HG03442 (cell line): Measurements from ENCODE around the gene ALDH1L1.
"Not testable (repeated sequence)": the region's sequence is repeated elsewhere in the genome, so short reads cannot be mapped to it uniquely, and the experiment has no call there.

ENCODE experiments used
- ATAC-seq: cut with Tn5 transposase; IDR thresholded peaks from one replicate; pipeline ENCODE4 v1.9.1; 2021; ENCODE audit warnings: mild to moderate bottlenecking, moderate library complexity; ENCODE audit not compliant: unreplicated experiment

The ALDH1L1 gene

GRCh38 chr3:126108676-126109050, 71.7 kb downstream of the ALDH1L1 start:
- ATAC-seq = no peak

DNA sequence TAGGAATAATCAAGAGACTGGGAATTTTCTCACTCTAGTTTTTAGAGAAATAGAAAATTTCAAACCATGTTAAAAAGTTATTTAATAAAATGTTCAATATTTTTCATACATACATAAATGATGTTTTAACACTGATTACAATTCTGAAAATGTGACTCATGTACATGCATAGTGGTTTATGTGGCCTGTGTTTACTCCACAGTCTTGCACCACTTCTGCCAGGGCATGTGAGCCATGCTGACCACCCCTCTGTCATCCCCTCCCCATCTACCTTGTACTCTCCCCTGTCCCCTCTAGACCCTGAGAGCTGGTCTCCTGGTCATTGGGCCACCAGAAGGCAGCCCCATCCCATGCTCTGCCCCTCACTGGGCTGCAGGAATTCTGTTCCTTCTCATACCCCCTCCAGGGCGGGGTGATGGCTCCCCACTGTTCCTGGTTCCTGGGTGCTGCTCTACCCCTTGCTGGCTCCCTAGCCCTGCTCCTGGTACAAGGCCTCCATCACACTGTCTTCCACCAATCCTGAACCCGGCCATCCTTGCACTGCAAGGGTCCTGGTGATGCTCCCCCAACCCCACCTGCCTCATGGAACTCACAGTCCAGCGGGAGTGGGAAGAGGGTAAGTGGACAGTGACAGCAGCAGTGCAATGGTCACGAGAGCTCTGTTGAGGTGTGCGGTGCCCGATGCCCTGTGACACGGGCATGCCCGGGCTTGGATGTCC, 72.3 kb downstream of the ALDH1L1 start:
- ATAC-seq = no peak

GRCh38 chr3:126107203-126107939, 73.0 kb downstream of the ALDH1L1 start:
- no peak for ATAC-seq

- ATAC-seq = no peak
Observed at GRCh38 chr3:126106336-126107202, 73.8 kb downstream of the ALDH1L1 start.

DNA sequence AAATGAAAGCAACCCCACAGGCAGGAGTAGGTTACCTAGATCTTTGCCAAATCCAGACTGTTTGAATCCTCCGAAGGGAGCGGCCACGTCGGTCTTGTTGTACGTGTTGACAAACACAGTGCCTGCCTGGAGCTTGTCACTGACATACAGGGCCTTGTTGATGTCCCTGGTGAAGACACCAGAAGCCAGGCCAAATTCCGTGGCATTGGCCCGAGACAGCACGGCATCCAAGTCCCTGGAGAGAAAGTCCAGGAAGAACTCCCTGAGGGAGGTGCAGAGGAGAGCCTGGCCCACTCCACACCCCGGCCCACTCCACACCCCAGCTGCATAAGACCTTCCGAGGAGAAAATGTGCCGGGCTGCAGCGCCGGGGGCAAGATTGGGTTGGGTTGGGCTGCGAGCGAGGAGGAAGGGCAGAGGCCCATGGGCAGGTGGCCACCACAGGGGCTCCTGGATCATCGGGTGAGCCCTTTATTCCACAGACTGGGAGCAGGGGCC, 74.6 kb downstream of the ALDH1L1 start:
- ATAC-seq = no peak

DNA sequence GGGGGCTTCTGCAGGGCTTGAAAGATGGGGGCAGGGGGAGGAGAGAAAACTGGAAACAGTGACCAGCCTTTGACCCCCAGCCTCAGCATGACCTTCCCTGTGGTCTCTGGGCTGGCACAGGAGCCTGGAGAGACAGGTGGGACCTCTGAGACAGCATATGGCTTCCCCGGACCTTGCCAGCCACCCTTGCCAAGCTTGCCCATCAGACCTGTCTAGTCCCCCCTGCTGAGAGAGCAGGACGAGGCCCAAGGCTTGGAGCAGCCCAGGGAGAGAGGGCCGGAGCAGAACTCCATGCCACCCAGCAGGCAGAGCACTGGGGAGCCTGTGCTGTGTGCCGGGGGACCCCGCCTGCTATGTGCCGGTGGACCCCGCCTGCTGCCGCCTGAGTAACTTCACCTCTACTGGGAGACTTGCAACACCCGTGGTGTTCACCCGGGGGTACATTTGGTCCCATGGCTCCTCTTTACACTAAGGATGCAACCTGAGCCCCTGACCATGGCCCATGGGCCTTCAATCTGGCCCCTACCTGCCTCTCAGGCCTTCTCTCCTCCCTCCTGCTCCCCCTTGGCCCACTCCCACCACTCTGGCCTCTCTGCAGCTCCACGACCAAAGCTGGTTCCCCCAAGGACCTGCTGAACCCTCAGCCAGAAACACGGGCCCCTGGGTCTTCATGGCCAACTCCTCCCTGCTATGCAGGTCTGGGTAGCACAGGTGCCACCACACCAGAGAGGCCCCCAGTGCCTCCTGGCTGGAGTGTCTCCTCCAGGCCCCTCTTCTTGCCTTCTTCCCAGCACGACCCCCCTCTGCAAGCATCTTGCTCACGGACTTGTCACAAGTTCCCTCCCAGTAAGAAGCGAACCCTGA, 75.4 kb downstream of the ALDH1L1 start:
- no peak for ATAC-seq

DNA sequence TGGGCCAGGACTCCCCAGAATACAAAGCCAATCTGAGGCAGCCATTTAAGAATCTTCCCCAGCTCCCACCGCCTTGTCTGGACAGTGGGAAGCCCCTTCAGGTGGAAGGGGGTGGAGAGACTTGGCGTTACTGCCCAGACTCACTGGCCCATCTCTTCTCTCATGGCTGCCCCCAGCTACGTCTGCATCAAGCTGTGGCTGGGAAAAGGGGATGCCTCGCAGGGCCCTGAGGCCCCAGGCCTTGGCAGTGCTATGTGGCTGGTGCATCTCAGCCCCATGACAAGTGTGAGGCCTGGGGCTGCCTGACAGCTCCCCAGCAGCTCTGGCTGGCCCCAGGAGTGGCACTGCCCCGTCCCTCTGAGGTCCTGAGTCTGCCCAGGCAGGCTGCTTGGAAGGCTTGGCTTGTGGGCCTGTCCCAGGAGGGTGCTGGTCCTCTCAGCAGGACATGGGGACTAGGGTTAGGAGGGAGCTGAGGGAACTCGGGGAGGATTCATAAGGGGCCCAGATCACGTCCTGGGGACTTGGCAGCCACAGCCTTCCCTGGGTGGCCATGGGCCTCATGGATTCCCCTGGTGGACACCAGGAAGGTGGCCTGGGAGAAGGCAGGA, 76.3 kb downstream of the ALDH1L1 start:
- ATAC-seq = no peak

GRCh38 chr3:126103121-126104027, 77.0 kb downstream of the ALDH1L1 start:
- ATAC-seq = no peak

DNA sequence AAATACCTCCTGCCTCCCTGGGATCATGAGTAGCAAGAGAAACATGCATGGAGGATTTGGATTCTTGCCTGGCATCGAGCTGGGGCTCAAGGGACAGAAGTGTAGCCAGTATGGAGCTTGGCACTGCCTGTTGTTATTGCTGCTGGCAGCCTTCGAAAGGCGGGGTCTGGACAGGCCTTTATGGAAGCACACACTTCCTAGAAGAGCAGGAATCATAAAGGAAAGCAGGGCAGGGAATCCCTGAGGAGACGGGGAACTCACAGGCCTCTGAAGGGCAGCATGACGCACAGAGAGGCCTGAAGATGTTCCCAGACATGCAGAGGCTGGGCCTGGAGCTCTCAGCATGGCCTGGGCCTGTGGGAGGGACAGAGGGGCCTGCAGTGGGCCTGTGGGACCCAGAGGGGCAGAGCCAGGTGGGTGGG, 77.8 kb downstream of the ALDH1L1 start:
- ATAC-seq = no peak

DNA sequence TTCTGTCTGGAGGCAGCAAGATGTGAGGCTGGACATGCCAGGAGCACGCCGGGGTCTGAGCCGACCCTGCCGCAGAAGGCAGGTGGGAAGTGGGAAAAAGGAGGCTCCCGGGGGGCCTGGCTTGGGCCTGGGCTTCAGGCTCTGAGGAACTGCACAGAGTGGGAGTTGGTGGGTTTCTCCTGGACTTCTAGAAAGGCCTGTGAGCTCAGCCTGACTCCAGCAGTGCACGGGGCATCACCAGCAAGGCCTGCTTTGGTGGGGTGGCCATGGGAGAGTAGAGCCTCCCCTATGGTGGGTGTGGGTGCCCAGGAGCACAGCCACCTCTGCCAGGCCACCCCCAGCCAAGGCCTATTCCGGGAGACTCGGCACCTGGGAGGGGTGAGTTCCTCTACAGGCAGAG, 78.4 kb downstream of the ALDH1L1 start:
- ATAC-seq = no peak

- ATAC-seq = no peak
Observed at GRCh38 chr3:126101521-126101982, 78.8 kb downstream of the ALDH1L1 start.

GRCh38 chr3:126100634-126101301, 79.6 kb downstream of the ALDH1L1 start:
- peak; percentile 94 for ATAC-seq

DNA sequence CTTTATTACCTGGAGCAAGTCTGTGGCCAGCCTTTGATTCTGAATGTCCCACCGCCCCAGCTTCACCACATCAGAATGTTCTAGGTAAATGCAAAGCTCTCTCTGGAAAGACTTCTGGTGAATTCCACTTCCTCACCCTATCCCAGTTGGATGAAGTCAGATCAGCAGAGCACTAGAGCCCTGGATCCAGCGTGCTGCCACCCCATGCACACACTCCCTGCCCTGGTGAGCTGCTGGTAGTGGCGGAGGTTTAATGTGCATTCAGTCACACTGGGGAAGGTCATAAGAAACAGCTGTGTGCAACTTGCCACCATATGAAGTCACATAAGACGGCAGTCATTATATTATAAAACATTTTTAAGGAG, 80.1 kb downstream of the ALDH1L1 start:
- ATAC-seq = peak; percentile 13

DNA sequence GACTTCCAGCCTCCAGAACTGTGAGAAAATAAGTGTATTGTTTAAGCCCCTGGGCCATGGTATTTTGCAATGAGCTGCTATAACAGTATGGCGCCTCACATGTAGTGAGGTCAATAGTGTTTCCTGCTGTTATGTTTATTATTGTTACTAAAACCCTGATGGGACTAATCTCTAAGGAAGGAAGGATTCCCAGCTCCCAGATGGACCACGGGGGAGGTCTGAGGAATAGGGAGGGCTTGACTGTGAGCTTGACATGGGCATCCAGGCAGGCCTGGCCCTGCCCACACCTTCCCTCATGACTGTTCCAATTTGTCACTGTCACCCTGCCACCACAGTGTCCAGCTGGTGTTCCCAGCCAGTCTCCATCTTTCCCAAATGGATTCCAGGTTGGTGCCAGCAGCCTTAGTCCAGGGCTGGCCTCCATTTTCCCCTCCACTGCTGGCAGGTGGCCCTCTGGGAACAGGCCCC, 82.0 kb downstream of the ALDH1L1 start:
- ATAC-seq = no peak

DNA sequence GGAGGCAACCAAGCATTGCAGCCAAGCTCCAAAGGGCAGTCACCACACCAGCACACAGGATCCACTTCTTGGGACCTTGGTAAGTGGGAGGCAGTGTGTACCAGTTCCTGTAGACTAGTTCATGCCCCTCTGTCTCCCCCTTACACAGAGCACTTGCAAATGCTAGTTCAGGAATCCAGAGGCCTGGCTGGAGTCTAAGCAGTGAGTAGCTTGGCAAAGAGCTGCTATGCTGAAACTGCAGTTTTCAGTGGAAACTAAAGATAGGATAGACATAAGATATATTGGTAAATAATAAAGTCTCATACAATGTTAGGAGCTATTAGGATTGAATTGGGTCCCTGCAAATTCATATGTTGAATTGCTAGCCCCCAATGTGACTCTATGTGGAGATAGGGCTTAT, 82.6 kb downstream of the ALDH1L1 start:
- ATAC-seq = no peak

- ATAC-seq = not testable (repeated sequence)
Observed at GRCh38 chr3:126096274-126096673, 84.1 kb downstream of the ALDH1L1 start.

- ATAC-seq = not testable (repeated sequence)
Observed at GRCh38 chr3:126092128-126092527, 88.3 kb downstream of the ALDH1L1 start.

DNA sequence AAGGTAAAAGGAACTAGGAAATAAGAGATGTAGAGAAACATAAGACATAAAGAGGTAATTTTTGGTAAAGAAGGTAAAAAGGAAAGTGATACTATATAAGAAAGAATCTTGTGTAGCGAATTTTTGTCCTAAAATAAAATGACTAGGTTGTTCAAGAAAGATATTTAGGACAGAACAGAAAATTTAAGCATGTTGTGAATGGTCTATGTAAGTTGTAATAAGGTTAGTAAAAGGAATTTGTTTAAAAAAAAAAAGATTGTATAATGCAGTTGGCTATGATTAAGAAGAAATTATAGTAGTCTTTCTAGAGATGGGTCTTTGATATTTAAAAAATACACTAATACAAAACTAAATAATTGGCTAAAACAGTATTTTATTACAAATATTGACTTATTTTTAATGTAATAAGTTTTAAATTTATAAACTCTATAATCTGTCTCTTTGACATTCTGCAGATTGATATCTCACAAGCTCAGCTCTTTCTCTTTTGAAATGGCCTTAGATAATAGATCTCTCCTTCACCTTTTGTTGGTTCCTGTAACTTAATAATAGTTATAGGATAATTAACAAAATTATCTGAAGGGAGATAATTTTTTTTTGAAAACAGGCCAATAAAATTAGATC, 92.7 kb downstream of the ALDH1L1 start:
- no peak for ATAC-seq
